ENCODE measurements around the gene HCN4.

DNA sequence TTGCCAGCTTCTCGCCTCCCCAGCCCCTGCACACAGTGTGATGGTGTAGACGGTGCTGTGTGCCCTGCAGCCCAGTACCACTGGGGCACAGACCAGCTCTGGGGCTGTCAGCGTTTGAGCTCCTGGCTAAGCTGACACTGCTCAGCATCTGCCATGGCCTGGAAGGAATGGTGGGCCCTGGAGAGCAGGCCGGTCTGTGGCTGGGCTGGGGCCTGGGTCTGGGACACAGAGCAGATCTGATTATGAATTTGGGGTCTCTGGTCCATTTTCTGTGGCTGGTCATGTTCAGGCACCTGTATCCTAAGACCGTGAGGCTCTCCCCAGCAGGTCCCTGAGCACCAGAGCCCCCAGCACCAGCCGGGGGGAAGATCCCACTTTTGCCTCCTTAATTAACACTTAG is 34.7 kb downstream of the HCN4 start:
- no peak for TF ChIP-seq POLR2AphosphoS5 (IDR thresholded peaks at IDR 0.05; ENCODE audit: borderline replicate concordance, low read depth, low read length)
- no peak for TF ChIP-seq EZH2 (IDR thresholded peaks at IDR 0.05)
- TF ChIP-seq FOXP2 (optimal IDR thresholded peaks at IDR 0.05; ENCODE audit: control extremely low read depth, extremely low read length, insufficient read depth), result no peak
